ENCODE measurements around the gene STYXL2.
A peak's percentile ranks its signal among the peaks of the same experiment; 100 is the strongest.

The STYXL2 gene

GRCh38 chr1:167111868-167112709 lies 18.2 kb downstream of the STYXL2 start:
- DNase-seq: no peak

- no peak for DNase-seq
These were observed 20.9 kb downstream of the STYXL2 start for GRCh38 chr1:167114725-167115124.

GRCh38 chr1:167115655-167116054 lies 21.8 kb downstream of the STYXL2 start:
- no peak for DNase-seq

- no peak for DNase-seq
These were observed 22.3 kb downstream of the STYXL2 start for GRCh38 chr1:167116174-167116573.

- DNase-seq: no peak
These were observed 23.4 kb downstream of the STYXL2 start for GRCh38 chr1:167117225-167117624.

- DNase-seq: no peak
These were observed 24.3 kb downstream of the STYXL2 start for GRCh38 chr1:167118188-167118587.

- no peak for DNase-seq
These were observed 25.8 kb downstream of the STYXL2 start for GRCh38 chr1:167119696-167120095.

- no peak for DNase-seq
These were observed 27.0 kb downstream of the STYXL2 start for GRCh38 chr1:167120899-167121298.

- no peak for DNase-seq
These were observed 27.7 kb downstream of the STYXL2 start for GRCh38 chr1:167121375-167122120.

GRCh38 chr1:167122121-167122480 lies 28.2 kb downstream of the STYXL2 start:
- no peak for DNase-seq

- no peak for DNase-seq
These were observed 28.7 kb downstream of the STYXL2 start for GRCh38 chr1:167122568-167122967.

GRCh38 chr1:167126317-167126716 lies 32.4 kb downstream of the STYXL2 start:
- no peak for DNase-seq

GRCh38 chr1:167126811-167127210 lies 32.9 kb downstream of the STYXL2 start:
- DNase-seq: no peak

GRCh38 chr1:167127236-167127635 lies 33.4 kb downstream of the STYXL2 start:
- no peak for DNase-seq

- no peak for DNase-seq
These were observed 33.8 kb downstream of the STYXL2 start for GRCh38 chr1:167127661-167128060.

- no peak for DNase-seq
These were observed 34.7 kb downstream of the STYXL2 start for GRCh38 chr1:167128261-167129227.

GRCh38 chr1:167130829-167131510 lies 37.1 kb downstream of the STYXL2 start:
- DNase-seq: no peak

GRCh38 chr1:167132301-167133010 lies 38.6 kb downstream of the STYXL2 start:
- DNase-seq: no peak

GRCh38 chr1:167135281-167135840 lies 41.5 kb downstream of the STYXL2 start:
- DNase-seq: peak; percentile 18

GRCh38 chr1:167136191-167136614 lies 42.3 kb downstream of the STYXL2 start:
- no peak for DNase-seq

GRCh38 chr1:167136806-167137205 lies 42.9 kb downstream of the STYXL2 start:
- no peak for DNase-seq

Measured in NCI-H2171 (cell line).